Endothelial cell of umbilical vein (primary cell): ENCODE results near the gene ZNRF3.

ENCODE experiments used
- POLR2A ChIP-seq: IDR thresholded peaks from 2 replicates; pipeline ENCODE4 v1.6.1; 2012; ENCODE audit warnings: low read depth, mild to moderate bottlenecking, control low read depth, low read length
- POLR2AphosphoS5 ChIP-seq: IDR thresholded peaks from 2 replicates; pipeline ENCODE4 v1.6.1; 2012; ENCODE audit warnings: low read depth, mild to moderate bottlenecking, control low read depth, low read length, moderate library complexity; ENCODE audit not compliant: insufficient read depth
- TF ChIP-seq, protein P1 (sequence below), 2 donors: IDR thresholded peaks; 1 replicate in 1 of 2; 2 replicates in 1 of 2; pipeline ENCODE4 v1.5.1; 2011; ENCODE audit warnings: low read length in 2 of 2, mild to moderate bottlenecking in 2 of 2, moderate library complexity in 2 of 2, control low read depth in 1 of 2, inconsistent platforms in 1 of 2, low read depth in 1 of 2; ENCODE audit not compliant: insufficient read depth in 1 of 2; ENCODE audit errors: extremely low read depth in 1 of 2

DNA sequence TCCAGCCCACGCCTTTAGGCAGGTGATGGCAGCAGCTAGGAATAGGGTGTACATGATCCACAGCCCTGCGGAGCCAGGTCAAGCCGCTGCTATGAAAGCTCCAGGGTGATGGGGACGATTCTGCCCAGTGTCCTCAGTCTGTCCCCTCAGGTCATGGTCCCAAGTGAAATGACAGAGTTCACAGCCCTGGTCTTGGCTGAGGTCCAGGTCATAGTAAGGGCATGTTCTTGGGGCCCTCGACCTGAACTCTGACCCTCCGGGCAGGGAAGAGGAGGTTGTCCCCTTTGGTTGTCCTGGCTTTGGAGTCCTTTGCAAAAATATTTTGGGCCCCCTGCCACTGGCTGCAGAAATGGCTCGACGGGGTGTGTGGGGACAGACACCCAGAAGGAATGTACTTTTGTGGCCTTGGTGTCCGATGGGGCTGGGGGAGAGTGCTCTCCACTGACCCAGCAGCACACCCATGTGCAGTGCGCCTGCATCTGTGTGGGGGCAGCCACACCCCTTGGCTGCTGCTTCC lies 170.9 kb downstream of the ZNRF3 start:
- TF ChIP-seq POLR2AphosphoS5 (no peak), POLR2A (no peak)
- TF ChIP-seq, protein P1, sequence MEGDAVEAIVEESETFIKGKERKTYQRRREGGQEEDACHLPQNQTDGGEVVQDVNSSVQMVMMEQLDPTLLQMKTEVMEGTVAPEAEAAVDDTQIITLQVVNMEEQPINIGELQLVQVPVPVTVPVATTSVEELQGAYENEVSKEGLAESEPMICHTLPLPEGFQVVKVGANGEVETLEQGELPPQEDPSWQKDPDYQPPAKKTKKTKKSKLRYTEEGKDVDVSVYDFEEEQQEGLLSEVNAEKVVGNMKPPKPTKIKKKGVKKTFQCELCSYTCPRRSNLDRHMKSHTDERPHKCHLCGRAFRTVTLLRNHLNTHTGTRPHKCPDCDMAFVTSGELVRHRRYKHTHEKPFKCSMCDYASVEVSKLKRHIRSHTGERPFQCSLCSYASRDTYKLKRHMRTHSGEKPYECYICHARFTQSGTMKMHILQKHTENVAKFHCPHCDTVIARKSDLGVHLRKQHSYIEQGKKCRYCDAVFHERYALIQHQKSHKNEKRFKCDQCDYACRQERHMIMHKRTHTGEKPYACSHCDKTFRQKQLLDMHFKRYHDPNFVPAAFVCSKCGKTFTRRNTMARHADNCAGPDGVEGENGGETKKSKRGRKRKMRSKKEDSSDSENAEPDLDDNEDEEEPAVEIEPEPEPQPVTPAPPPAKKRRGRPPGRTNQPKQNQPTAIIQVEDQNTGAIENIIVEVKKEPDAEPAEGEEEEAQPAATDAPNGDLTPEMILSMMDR (IDR thresholded peaks at IDR 0.05; ENCODE audit: extremely low read depth in 1 of 2, insufficient read depth in 1 of 2, low read depth in 1 of 2, low read length in 2 of 2), result no peak
